ELR (cell line): Measurements from ENCODE around the gene PLA1A.
"Not testable (repeated sequence)": the region's sequence is repeated elsewhere in the genome, so short reads cannot be mapped to it uniquely, and the experiment has no call there.

ENCODE experiments used
- DNase-seq: peaks from one replicate; pipeline ENCODE4 v3.0.0-alpha.2; 2015; ENCODE audit warnings: low read depth

Gene PLA1A, protein sequence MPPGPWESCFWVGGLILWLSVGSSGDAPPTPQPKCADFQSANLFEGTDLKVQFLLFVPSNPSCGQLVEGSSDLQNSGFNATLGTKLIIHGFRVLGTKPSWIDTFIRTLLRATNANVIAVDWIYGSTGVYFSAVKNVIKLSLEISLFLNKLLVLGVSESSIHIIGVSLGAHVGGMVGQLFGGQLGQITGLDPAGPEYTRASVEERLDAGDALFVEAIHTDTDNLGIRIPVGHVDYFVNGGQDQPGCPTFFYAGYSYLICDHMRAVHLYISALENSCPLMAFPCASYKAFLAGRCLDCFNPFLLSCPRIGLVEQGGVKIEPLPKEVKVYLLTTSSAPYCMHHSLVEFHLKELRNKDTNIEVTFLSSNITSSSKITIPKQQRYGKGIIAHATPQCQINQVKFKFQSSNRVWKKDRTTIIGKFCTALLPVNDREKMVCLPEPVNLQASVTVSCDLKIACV

DNA sequence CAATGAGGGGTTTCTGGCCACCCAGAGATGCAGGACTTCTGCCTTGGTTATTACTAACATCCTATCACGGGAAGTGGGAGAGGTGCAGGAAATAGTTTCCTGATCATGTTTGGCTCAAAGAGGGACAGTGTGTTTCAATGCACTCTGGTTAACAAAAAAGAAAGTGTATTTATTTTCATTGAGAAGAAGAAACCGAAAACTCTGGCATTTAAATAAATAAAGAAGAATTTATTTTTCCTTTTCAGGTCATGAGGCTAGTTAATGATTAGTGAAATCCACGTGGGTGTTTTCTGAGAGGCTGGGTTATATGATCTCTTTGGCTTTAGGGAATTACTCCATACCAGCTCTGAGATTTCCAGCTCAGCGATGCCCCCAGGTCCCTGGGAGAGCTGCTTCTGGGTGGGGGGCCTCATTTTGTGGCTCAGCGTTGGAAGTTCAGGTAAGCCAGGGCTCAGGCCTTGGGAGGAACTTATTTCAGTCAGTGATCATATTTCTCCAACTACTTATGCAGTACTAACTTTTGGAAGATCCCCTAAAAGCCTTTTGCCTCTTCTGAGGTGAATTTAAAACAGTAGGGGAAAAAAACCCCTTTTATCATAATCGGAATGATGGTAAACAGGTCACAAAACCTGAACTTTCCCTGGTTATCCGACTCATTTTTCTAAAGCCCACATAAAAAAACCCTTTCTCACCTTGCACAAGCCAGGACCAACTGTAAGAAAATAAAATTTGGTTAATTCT is at the start of gene PLA1A:
Gene PLA1A, plus strand, starts transcription at position 338 of the 741 bp plus-strand sequence. Its CDS starts 29 bp downstream, at position 367.
- no peak for DNase-seq

GRCh38 chr3:119548341-119548740 is 49.3 kb upstream of the PLA1A start:
- peak; percentile 13 for DNase-seq

DNA sequence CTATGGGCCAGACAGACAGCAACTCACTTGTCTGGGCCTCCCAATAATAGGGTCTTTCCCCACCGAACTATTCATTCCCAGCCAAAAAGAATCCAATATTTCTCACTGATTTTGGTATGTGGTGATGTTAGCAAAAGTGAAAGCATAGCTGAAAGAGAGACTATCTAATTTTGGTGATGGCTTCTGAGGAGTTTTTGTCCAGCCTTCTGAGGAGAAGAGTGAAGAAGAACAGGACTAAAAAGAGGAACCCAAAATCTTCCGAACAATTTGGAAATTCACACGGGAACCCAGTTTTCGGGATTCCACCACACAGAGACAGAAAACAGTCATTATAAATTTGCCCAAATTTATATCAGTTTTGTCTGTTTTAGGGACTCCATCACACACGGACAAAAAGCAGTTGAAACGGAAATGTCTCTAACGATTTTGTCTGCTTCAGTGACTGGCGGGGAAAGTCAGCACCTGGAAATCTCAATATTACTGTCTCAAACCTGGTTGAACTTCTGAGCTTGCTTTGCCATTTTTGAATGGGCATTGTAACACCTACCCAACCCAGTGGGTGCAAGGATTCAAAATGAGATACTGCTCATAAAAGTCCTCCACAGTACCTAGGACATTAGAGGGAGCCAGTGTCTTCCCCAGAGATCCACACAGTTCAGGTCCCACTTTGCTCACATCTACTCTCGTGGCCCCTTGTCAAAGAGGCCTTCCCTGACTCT is 47.3 kb upstream of the PLA1A start:
- no peak for DNase-seq

DNA sequence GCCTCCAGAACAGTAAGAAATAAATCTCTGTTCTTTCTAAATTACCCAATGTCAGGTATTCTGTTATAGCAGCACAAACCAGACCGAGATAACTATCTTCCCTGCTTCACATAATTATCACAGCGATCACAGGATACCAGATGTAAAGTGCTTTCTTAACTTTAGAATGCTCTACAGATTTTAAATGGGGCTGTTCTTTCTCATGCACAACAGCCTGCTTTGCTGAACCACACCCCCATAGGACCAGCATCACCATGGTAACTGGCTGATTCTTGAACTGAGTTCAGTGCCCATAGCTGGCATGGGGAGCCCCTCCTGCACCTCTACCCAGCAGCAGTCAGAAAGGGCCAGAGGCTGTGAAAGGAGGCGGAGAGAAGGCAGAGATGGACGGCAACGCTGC is 46.1 kb upstream of the PLA1A start:
- no peak for DNase-seq

DNA sequence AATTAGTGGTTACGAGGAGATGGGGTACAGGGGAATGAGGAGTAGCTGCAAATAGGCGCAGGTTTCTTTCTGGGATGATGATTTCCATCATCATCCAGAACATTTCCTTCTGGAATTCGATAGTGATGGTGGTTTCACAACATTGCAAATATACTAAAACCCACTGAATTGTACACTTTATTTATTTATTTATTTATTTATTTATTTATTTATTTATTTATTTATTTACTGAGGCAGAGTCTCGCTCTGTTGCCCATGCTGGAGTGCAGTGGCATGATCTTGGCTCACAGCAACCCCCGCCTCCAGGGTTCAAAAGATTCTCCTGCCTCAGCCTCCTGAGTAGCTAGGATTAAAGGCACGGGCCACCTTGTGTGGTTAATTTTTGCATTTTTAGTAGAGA is 44.8 kb upstream of the PLA1A start:
- not testable (repeated sequence) for DNase-seq

DNA sequence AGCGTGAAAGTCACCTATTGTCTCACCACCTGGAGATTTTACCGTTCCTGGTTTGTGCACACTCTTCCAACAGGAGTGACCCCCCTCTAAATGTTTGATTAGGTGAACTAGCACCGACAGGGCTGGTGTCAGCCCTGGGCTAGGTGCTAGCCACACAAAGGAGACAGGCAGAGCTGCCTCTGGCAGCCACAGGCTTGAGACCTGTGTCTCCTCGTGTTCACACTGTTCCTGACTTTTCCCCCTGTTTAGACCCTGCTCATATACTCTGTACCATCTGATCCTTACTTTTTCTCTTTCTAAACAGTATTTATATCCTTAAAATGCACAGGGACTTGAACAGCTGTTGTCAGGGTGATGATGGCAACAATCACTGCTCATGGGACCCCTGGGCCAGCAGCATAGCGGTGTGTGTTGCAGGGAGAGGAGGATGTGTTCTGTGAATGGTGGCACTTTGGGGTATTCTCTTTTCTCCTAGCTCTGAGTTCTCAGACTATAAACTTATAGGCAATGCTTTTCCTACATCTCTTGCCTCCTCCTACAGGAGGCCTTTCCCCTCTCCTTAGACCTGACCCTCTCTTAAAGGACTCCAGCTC is 43.8 kb upstream of the PLA1A start:
- DNase-seq = no peak

- DNase-seq = no peak
Measured at GRCh38 chr3:119555309-119555735, 42.4 kb upstream of the PLA1A start.

DNA sequence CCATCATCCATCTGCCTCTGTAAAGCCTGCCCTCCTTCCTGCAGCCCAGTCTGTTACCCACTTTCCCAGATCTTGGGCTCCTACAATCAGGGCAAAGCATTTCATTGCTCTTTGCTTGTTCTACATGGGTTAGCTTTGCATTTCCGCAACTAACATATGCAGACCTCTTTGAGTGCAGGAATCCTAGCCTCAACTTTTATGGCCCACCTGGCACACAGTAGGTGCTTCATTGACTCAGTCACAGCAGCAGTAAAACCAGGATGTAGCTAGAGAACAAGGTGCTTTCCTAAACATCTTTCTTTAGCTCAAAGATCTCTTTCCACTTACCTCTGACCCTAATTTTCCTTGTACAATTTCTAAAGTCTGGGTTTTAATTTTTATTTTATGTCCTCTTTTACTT is 41.8 kb upstream of the PLA1A start:
- DNase-seq = no peak

- no peak for DNase-seq
Measured at GRCh38 chr3:119557192-119557876, 40.4 kb upstream of the PLA1A start.

DNA sequence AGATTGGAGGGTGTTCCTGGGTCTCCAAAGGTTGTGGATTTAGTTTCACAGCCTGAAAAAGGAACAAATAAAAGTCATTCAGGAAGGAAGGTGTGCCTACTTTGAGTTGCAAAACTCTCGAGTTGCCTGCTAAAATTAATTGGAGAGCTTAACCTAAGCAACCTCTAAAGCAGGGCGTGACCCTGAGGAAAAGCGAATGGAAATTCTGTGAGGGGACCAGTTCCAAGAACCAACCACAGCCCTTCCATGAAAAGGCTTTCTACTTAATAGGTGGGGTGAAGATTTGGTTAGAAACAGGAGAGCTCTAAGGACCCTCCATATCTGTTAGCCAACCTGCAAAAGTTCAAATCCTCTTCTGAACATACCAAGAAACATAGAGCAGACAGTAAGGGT is 39.8 kb upstream of the PLA1A start:
- no peak for DNase-seq

DNA sequence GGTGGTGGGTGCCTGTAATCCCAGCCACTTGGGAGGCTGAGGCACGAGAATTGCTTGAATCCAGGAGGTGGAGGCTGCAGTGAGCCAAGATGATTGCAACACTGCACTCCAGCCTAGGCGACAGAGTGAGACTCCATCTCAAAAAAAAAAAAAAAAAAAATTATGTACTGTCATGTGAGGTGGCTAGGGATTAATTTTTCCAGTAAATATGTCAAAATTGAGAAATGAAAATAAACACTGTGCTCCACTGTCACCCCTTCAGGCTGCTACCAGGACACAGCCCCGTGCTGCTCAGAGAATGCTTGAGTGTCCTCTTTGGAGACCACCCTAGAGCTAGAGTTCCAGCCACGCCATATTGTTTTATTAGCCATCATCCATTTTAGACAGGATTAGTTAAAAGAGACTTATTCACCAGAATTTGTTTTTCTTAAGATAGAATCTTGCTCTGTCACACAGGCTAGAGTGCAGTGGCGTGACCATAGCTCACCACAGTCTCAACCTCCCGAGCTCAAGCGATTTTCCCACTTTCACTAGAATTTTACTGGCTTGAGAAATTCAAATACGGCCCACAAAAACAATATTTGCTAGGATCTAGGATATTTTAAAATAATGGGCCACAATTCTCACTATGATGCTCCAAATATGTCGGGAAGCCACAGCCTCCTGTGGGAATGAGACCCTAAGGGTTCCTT is 38.9 kb upstream of the PLA1A start:
- no peak for DNase-seq

- DNase-seq = peak; percentile 46
Measured at GRCh38 chr3:119559441-119559963, 38.2 kb upstream of the PLA1A start, which contains the start of gene CD80. Gene CD80, minus strand, starts transcription at chr3:119559614. Its CDS starts 1,886 bp downstream, at chr3:119557728.

- no peak for DNase-seq
Measured at GRCh38 chr3:119560160-119560559, 37.5 kb upstream of the PLA1A start.

GRCh38 chr3:119562307-119562961 is 35.3 kb upstream of the PLA1A start:
- DNase-seq = no peak

DNA sequence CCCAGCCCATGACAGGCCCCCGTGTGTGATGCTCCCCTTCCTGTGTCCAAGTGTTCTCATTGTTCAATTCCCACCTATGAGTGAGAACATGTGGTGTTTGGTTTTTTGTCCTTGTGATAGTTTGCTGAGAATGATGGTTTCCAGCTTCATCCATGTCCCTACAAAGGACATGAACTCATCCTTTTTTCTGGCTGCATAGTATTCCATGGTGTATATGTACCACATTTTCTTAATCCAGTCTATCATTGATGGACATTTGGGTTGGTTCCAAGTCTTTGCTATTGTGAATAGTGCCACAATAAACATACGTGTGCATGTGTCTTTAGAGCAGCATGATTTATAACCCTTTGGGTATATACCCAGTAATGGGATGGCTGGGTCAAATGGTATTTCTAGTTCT is 34.4 kb upstream of the PLA1A start:
- DNase-seq = not testable (repeated sequence)

DNA sequence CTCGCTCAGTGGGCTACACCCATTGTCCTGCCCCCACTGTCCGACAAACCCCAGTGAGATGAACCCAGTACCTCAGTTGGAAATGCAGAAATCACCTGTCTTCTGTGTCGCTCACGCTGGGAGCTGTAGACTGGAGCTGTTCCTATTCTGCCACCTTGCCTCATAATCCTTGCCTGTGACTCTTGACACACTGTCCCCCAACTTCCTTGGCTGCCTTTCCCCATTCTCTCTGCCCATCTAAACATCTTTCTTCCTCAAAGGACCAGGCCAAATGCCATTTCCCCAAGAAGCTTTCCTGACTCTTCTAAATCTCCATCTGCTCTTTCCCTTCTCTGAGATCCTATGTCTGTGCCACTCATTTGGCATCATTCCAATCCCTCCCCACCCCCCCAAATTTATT is 28.5 kb upstream of the PLA1A start:
- DNase-seq = no peak

DNA sequence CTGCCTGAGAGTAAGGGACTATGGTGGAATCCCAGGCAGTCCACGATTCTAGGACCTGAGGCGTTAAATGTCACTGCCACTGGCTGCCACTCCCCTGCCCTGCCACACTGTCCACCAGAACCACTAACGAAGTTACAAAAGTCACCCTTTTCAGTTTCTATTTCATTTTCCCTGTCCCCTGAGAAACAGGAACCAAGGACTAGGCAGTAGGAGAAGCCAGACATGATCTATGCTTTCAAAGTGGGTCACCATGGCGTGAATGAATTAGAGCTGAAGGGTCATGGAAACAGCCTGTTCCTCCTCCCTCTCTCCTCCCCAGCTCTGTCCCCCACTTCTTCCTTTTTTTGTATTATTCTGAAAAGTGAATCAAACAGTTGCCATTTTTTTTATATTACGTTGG is 27.5 kb upstream of the PLA1A start:
- DNase-seq = no peak

DNA sequence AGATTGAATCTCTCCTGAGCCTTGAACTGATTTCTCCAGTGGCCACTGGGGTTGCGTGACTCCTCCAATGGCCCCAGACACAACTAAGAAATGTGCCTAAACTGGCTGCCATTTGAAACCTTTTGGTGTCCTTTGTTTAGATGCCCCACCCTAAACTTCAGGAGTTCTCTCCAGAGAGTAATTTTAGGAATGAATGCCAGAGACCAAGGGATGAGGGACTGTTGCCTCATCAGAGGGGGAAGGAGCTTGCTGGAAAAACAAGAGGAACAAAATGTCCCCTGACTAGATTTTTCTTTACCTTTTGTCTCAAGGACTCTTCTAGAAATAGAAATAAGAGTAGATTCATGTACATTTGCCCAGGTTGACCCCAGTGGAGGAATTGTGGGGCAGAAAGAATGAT is 26.5 kb upstream of the PLA1A start:
- DNase-seq = no peak

DNA sequence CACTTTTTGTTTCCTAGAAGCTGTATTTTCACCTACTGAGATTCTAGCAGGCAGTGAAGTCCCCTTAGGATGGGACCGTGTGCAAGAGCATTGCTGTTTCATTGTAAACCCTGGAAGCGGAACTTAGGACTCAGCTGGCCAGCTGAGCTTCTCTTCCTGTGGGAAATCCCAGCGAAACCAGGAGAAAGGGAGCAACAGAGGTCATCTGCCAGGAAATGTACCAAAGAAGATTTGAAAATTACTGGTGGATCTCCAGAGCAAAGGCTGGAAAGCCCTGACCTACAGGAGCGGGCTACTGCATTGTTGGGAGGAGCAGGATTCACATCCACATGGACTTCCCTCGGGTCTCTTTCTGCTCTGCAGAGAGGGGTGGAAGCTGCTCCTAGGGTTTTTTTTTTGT is 26.0 kb upstream of the PLA1A start:
- DNase-seq = no peak

DNA sequence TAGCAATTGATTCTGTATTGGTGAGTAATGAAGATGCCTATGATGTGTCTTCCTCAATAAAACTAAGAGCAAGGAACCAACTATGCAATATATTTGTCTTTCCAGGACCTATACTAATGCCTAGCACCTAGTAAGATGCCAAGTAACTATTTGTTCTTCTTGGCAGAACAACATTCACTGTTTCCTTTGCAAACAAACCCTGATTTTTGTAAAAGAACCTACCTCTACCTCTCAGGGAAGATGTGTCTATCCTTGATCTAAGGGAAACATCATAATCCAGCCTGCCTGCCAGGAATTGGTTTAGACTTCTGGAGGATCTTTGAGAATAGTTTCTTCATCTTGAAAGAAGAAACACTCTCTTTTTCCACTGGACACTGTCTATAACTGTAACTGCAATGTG is 22.2 kb upstream of the PLA1A start:
- DNase-seq = no peak
